Chondrocyte (in vitro differentiated cells): ENCODE measurements around the gene TMTC1. TPM values are rescaled to one million over a fixed set of nuclear protein-coding genes. Genes with fewer than 3 reads are reported as not detected.

ENCODE experiments used
- DNase-seq: peaks from one replicate; pipeline ENCODE4 v3.0.0; 2021; ENCODE audit warnings: mixed read lengths, low spot score
- H3K27ac Mint-ChIP-seq: one replicate; pipeline ENCODE4 v1.8.0; 2021; ENCODE audit warnings: mild to moderate bottlenecking, moderate library complexity, mixed read lengths; ENCODE audit not compliant: unreplicated experiment
- H3K27me3 Mint-ChIP-seq: 2 replicates; pipeline ENCODE4 v1.8.0; 2021; ENCODE audit warnings: low read depth, mixed read lengths
- H3K36me3 Mint-ChIP-seq: 2 replicates; pipeline ENCODE4 v1.8.0; 2021; ENCODE audit warnings: low read depth, mixed read lengths
- H3K4me1 Mint-ChIP-seq: 2 replicates; pipeline ENCODE4 v1.8.0; 2021; ENCODE audit warnings: low read depth, mild to moderate bottlenecking, mixed read lengths
- H3K4me3 Mint-ChIP-seq: one replicate; pipeline ENCODE4 v1.8.0; 2021; ENCODE audit warnings: mild to moderate bottlenecking, moderate library complexity, mixed read lengths; ENCODE audit not compliant: unreplicated experiment
- H3K9me3 Mint-ChIP-seq: 2 replicates; pipeline ENCODE4 v1.8.0; 2021; ENCODE audit warnings: low read depth, mixed read lengths
- total RNA-seq: library from RNA; stranded (reverse); gene quantifications from 3 replicates; pipeline ENCODE4 v1.2.1, GENCODE V29; 2021
- TF ChIP-seq, protein P1 (sequence below): fragments of 200-600 bp; sonication (generic); IDR thresholded peaks from 2 replicates; pipeline ENCODE4 v1.5.0; 2021; ENCODE audit warnings: antibody characterized with exemption, mild to moderate bottlenecking, moderate library complexity

The TMTC1 gene
- total RNA-seq, 1 donor from 2014 or later, result 25.2 TPM

DNA sequence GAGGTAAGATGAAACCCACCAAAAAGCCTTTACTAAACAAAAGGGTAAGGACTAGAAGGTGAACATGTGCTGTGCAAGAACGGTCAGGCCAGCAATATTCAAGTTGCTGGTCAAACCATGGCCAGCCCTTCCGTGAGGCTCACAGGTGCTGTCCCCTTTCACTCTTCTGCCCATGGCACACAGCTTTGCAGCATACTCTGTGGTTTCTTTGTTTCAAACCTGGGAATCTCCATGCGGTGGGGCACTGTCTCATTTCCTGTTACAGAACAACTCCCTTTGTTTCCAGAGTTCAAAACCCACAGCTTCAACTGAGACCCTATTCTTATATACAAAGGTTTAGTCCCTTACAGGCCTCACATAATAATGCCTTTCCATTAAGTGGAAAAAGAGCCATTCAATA, 284.5 kb downstream of the TMTC1 start:
- no peaks in the 10 kb centered on the region for H3K9me3 Mint-ChIP-seq
- DNase-seq, result no peak
- H3K4me1 Mint-ChIP-seq, result no peaks in the 10 kb centered on the region
- H3K36me3 Mint-ChIP-seq, result peaks cover 2% of the 10 kb centered on the region
- no peak overlapping the region for H3K27ac Mint-ChIP-seq
- TF ChIP-seq, protein P1, sequence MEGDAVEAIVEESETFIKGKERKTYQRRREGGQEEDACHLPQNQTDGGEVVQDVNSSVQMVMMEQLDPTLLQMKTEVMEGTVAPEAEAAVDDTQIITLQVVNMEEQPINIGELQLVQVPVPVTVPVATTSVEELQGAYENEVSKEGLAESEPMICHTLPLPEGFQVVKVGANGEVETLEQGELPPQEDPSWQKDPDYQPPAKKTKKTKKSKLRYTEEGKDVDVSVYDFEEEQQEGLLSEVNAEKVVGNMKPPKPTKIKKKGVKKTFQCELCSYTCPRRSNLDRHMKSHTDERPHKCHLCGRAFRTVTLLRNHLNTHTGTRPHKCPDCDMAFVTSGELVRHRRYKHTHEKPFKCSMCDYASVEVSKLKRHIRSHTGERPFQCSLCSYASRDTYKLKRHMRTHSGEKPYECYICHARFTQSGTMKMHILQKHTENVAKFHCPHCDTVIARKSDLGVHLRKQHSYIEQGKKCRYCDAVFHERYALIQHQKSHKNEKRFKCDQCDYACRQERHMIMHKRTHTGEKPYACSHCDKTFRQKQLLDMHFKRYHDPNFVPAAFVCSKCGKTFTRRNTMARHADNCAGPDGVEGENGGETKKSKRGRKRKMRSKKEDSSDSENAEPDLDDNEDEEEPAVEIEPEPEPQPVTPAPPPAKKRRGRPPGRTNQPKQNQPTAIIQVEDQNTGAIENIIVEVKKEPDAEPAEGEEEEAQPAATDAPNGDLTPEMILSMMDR, result no peak
- H3K4me3 Mint-ChIP-seq, result no peak overlapping the region
- H3K27me3 Mint-ChIP-seq, result peaks cover 4% of the 10 kb centered on the region

DNA sequence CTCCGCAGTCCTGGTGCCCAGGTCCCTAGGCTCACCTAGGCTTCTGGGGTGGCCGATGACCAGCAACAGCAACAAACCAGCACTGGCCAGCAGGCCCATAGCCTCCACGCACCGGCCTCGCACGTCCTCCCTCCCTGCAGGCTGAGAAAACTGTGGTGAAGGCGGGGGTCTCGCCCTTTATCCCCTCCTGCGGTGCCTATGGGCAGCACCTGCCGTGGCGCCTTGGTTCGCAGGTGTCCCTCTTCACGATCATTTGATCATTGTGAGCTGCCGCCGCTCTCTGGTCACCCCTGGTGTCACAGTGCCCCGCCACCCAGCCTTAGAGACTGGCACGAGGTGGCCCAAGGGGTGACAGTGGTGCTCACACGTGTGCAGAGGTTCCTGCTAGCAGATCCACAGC, 286.2 kb downstream of the TMTC1 start, which contains the start of gene OVCH1:
Gene OVCH1, minus strand, starts transcription at position 99 of the 400 bp plus-strand sequence. Its CDS starts 0 bp downstream, at position 99.
- H3K4me1 Mint-ChIP-seq, result no peaks in the 10 kb centered on the region
- no peak within 1 kb of the TSS for H3K4me3 Mint-ChIP-seq
- TF ChIP-seq, protein P1, result no peak
- H3K27ac Mint-ChIP-seq, result no peak within 1 kb of the TSS
- DNase-seq, result no peak
- peaks cover 4% of the 10 kb centered on the region for H3K27me3 Mint-ChIP-seq
- H3K9me3 Mint-ChIP-seq, result no peaks in the 10 kb centered on the region
- peaks cover 3% of the 10 kb centered on the region for H3K36me3 Mint-ChIP-seq

DNA sequence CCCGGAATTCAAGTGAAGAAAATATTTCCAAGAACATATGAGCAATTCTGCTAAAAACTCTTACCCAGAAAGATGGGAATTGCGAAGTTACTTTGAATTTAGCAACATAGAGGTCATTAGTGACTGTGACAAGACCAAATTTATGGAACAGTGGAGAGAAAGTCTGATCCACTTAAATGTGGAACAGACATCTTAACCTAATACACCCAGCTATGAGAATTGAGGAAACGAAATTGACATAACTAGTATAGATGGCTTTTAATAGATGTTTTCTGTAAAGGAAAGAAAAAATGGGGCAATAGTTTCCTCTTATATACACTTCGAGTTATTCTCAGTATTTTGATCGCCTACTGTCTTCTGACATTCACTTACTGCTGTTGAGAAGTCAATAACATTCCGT, 290.9 kb downstream of the TMTC1 start:
- TF ChIP-seq, protein P1, result no peak
- Mint-ChIP-seq H3K27ac (no peak overlapping the region), H3K27me3 (peaks cover 6% of the 10 kb centered on the region), H3K9me3 (no peaks in the 10 kb centered on the region), H3K4me3 (no peak overlapping the region), H3K36me3 (peaks cover 15% of the 10 kb centered on the region), H3K4me1 (no peaks in the 10 kb centered on the region)
- DNase-seq, result no peak

DNA sequence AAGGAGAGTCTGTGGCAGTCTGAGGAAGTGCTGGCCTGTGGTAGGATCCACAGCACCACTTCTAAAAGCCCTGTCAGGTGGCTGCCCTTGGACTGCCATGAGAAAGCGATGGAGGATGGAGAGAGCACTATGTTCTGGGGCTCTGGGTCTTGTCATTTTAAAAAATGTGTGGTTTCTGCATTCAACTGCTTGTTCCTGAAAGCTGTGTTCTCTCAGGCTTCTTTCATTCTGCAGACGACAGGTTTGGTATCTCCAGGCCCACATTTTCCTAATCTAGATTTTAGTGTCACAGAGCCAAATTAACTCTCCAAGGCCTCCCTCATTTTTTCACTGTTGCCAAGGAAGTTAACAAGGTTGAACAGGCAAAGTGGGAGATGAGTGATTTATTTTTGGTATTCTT, 296.8 kb downstream of the TMTC1 start:
- peaks cover 2% of the 10 kb centered on the region for H3K27me3 Mint-ChIP-seq
- TF ChIP-seq, protein P1, result no peak
- no peak for DNase-seq
- no peak overlapping the region for H3K4me3 Mint-ChIP-seq
- H3K36me3 Mint-ChIP-seq, result peaks cover 23% of the 10 kb centered on the region
- H3K4me1 Mint-ChIP-seq, result no peaks in the 10 kb centered on the region
- H3K27ac Mint-ChIP-seq, result no peak overlapping the region
- no peaks in the 10 kb centered on the region for H3K9me3 Mint-ChIP-seq

DNA sequence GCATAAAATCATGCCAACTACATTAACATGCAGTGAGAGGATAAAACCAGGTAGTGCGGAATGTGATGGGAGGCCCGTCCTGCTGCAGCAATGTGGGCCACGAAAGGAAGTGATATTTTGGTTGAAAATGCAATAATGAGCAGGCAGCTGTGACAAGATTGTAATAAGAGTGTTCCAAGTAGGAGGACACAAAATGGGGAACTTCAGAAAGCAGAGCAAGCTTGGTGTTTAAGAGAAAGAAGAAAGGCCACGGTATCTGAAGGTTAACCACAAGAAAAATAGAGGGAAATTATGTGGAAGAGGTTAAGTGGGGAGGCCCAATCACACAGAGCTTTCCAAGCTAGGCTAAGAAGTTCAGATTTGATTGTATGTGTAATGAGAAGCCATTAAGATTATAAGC, 320.5 kb downstream of the TMTC1 start:
- no peaks in the 10 kb centered on the region for H3K4me1 Mint-ChIP-seq
- H3K27ac Mint-ChIP-seq, result no peak overlapping the region
- no peaks in the 10 kb centered on the region for H3K27me3 Mint-ChIP-seq
- TF ChIP-seq, protein P1, result no peak
- no peak for DNase-seq
- peaks cover 14% of the 10 kb centered on the region for H3K36me3 Mint-ChIP-seq
- peaks cover 4% of the 10 kb centered on the region for H3K9me3 Mint-ChIP-seq
- no peak overlapping the region for H3K4me3 Mint-ChIP-seq
